Ascending aorta (tissue), 2 donors: ENCODE measurements around the gene NOM1. TPM values are rescaled to one million over a fixed set of nuclear protein-coding genes. Genes with fewer than 3 reads are reported as not detected.

Source experiments
- DNase-seq, 2 donors: peaks; one replicate each; pipeline ENCODE4 v3.0.0-alpha.2; 2019; ENCODE audit warnings: low spot score in 2 of 2
- H3K27ac ChIP-seq, 2 donors: fragments of 200-600 bp; sonication (generic); one replicate each; pipeline ENCODE4 v1.5.1; 2016 to 2017; ENCODE audit warnings: mild to moderate bottlenecking in 1 of 2
- H3K27me3 ChIP-seq: fragments of 200-600 bp; sonication (generic); one replicate; pipeline ENCODE4 v1.5.1; 2017
- H3K36me3 ChIP-seq, 2 donors: fragments of 200-600 bp; sonication (generic); one replicate each; pipeline ENCODE4 v1.5.1; 2016
- H3K4me1 ChIP-seq, 2 donors: fragments of 200-600 bp; sonication (generic); one replicate each; pipeline ENCODE4 v1.5.1; 2016 to 2017; ENCODE audit warnings: mild to moderate bottlenecking in 1 of 2
- H3K4me3 ChIP-seq, 2 donors: fragments of 200-600 bp; sonication (generic); one replicate each; pipeline ENCODE4 v1.5.1; 2016 to 2017; ENCODE audit warnings: mild to moderate bottlenecking in 1 of 2
- H3K9me3 ChIP-seq, 2 donors: fragments of 200-600 bp; sonication (generic); one replicate each; pipeline ENCODE4 v1.5.1; 2016
- intact Hi-C: fragments of 100-400 bp; cut with DNase I; formaldehyde crosslinking; loops from one replicate; pipeline ENCODE4 v1.15.1; 2023
- total RNA-seq: library from RNA; depleted of rRNA; stranded (reverse); fragments of >200 nt; gene quantifications from one replicate; pipeline ENCODE4 v1.1.0, GENCODE V29; 2016
- TF ChIP-seq, protein P1 (sequence below), 3 experiments: fragments of 200-600 bp in 2 of 3; fragments of 450-650 bp in 1 of 3; sonication (generic) in 2 of 3; IDR thresholded peaks; one replicate each; pipeline ENCODE4 v1.5.1; 2016 to 2019; ENCODE audit warnings: antibody characterized with exemption in 3 of 3, mild to moderate bottlenecking in 1 of 3, moderate library complexity in 1 of 3

The NOM1 gene
- total RNA-seq, 1 donor from 2014 or later = 16.1 TPM

DNA sequence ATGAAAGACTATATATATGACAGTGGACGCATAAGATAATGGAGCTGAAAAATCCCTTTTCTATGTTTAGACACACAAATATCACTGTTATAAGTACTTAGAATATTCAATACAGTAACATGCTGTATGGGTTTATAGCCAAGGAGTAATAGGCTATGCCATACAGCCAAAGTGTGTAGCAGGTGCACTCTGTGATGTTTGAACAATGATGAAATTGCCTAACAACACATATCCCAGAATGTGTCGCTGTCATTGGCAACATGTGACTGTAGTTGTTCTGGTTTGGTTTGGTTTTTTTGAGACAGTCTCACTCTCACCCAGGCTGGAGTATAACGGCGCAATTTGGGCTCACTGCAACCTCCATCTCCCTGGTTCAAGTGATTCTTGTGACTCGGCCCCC lies 26.1 kb downstream of the NOM1 start:
- Histone ChIP-seq H3K27ac (no peak overlapping the region), H3K4me3 (no peak overlapping the region), H3K27me3 (no peaks in the 10 kb centered on the region), H3K9me3 (peaks cover 0 to 14% of the 10 kb centered on the region in 2 donors), H3K36me3 (peaks cover 12 to 16% of the 10 kb centered on the region in 2 donors), H3K4me1 (no peaks in the 10 kb centered on the region)
- TF ChIP-seq, protein P1, sequence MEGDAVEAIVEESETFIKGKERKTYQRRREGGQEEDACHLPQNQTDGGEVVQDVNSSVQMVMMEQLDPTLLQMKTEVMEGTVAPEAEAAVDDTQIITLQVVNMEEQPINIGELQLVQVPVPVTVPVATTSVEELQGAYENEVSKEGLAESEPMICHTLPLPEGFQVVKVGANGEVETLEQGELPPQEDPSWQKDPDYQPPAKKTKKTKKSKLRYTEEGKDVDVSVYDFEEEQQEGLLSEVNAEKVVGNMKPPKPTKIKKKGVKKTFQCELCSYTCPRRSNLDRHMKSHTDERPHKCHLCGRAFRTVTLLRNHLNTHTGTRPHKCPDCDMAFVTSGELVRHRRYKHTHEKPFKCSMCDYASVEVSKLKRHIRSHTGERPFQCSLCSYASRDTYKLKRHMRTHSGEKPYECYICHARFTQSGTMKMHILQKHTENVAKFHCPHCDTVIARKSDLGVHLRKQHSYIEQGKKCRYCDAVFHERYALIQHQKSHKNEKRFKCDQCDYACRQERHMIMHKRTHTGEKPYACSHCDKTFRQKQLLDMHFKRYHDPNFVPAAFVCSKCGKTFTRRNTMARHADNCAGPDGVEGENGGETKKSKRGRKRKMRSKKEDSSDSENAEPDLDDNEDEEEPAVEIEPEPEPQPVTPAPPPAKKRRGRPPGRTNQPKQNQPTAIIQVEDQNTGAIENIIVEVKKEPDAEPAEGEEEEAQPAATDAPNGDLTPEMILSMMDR (IDR thresholded peaks at IDR 0.05) = no peak
- intact Hi-C loops = no loop called here
- no peak for DNase-seq

DNA sequence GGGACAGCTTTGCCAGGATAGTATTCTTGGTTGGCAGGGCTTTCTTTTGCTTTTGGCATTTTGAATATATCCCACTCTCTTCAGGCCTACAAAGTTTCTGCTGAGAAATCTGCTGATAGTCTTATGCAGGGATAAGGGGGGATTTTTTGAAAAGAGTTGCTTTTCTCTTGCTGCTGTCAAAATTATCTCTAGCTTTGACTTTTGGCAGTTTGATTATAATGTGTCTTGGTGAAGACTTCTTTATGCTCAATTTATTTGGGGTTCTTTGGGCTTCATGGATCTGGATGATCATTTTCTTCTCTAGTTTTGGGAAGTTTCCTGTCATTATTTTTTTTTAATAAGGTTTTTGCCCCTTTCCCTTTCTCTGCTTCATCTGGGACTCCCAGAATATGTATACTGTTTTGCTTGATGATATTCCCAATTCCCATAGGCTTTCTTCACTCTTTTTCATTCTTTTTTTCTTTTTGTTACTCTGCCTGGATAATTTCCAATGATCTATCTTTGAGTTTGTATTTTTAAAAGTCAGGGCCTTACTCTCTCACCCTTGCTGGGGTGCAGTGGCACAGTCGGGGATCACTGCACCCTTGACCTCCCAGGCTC lies 29.6 kb downstream of the NOM1 start:
- no peak for DNase-seq
- Histone ChIP-seq H3K9me3 (peaks cover 0 to 14% of the 10 kb centered on the region in 2 donors), H3K4me1 (no peaks in the 10 kb centered on the region), H3K27ac (no peak overlapping the region), H3K36me3 (no peaks in the 10 kb centered on the region), H3K4me3 (no peak overlapping the region), H3K27me3 (no peaks in the 10 kb centered on the region)
- TF ChIP-seq, protein P1 (IDR thresholded peaks at IDR 0.05) = no peak
- intact Hi-C loops = no loop called here

DNA sequence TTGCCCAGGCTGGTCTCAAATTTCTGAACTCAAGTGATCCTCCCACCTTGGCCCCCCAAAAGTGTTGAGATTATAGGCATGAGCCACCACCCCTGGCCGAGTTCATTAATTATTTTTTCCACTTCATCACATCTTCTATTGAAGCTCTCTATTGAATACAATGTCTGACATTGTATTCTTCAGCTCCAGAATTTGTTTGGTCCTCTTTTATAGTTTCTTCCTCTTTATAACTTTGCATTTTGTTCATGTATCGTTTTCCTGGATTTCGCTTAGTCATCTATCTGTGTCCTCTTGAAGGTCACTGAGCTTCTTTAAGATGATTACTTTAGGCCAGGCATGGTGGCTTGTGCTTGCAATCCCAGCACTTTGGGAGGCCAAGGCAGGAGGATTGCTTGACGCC lies 30.2 kb downstream of the NOM1 start:
- Histone ChIP-seq H3K4me1 (no peaks in the 10 kb centered on the region), H3K36me3 (no peaks in the 10 kb centered on the region), H3K27me3 (no peaks in the 10 kb centered on the region), H3K9me3 (peaks cover 0 to 14% of the 10 kb centered on the region in 2 donors), H3K27ac (no peak overlapping the region), H3K4me3 (no peak overlapping the region)
- TF ChIP-seq, protein P1 (IDR thresholded peaks at IDR 0.05) = no peak
- intact Hi-C loops = no loop called here
- no peak for DNase-seq

DNA sequence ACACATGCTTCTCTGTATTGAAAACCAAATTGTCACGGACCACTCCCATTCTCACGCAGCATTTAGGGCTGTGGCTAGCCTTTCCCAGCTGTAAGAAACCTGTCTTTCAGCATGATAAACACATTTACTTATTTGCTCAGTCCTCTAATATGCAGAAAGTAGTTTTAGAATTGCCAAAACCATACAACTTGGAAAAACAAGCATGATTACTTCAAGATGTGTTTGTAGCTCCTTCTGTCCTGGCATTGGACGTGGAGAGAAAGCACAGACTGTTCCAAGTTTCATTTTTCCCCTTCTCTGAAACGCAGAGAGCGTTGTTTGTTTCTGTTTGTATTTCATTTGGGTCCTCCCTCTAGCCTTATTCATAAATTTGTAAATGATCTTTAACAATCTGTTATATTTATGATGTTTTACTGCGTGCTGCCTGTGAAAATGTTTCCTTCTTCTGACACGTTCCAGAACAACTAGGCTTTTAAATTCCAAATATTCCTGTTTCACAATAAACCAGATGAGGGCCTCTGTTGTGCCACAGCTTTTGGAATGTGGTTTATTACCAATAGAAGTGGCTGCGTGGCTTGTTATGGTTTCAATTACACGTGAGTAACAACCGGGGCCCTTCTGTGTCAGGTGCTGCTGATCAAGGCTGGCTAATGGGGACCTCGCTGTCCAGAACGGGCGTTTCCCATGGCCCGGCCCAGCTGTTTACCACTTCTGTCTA lies 34.8 kb downstream of the NOM1 start:
- Histone ChIP-seq H3K4me3 (no peak overlapping the region), H3K27ac (no peak overlapping the region), H3K4me1 (no peaks in the 10 kb centered on the region), H3K36me3 (no peaks in the 10 kb centered on the region), H3K27me3 (no peaks in the 10 kb centered on the region), H3K9me3 (peaks cover 0 to 7% of the 10 kb centered on the region in 2 donors)
- TF ChIP-seq, protein P1 (IDR thresholded peaks at IDR 0.05) = no peak
- intact Hi-C loops = no loop called here
- DNase-seq = no peak

DNA sequence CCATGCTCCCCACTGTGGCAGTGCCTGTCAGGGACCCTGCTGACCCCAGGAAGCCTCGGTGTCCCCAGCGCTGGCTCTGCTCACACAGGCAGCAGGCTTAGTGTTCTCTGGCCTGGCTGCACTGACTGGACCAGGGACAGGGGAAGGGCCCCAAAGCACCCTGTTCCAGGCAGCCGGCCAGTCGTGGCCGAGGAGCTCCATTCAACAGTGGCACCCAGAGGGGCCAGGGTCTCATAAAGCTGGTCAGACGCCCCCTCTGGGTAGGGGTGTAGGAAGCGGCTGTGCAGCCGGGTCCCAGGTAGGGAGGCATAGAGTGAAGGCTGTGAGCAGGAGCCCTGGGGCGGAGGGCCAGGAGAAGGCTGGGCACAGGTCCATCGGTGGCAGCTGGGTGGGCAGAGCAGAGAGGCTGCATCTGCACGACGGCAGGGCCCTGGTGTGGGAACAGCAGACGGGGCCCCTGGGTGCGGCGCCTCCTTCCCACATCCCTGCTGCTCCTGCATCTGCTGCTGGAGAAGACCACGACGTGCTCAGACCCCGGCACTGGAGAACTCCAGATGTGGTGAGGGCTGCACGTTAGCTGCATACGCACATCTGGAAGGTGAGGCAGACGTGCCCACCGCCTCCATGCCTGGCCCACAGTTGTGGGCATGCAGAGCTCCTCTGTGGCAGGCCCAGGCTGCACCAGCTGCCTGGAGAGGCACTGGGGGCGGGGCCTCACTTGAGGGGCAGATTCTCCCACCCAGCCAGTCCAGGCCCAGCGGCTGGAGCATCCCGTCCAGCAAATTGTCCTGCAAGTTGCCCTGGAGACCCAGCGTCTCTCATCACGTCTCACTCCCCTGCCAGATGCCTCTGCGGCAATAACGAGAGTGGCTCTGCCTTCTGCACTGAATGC lies 35.8 kb downstream of the NOM1 start:
- H3K27me3 ChIP-seq = no peaks in the 10 kb centered on the region
- intact Hi-C loops = no loop called here
- no peaks in the 10 kb centered on the region for H3K36me3 ChIP-seq
- no peaks in the 10 kb centered on the region for H3K9me3 ChIP-seq
- H3K27ac ChIP-seq = no peak overlapping the region
- H3K4me3 ChIP-seq = no peak overlapping the region
- H3K4me1 ChIP-seq = no peaks in the 10 kb centered on the region
- TF ChIP-seq, protein P1 (IDR thresholded peaks at IDR 0.05) = no peak
- no peak for DNase-seq
